ENCODE measurements around the gene MED20.

Gene MED20

DNA sequence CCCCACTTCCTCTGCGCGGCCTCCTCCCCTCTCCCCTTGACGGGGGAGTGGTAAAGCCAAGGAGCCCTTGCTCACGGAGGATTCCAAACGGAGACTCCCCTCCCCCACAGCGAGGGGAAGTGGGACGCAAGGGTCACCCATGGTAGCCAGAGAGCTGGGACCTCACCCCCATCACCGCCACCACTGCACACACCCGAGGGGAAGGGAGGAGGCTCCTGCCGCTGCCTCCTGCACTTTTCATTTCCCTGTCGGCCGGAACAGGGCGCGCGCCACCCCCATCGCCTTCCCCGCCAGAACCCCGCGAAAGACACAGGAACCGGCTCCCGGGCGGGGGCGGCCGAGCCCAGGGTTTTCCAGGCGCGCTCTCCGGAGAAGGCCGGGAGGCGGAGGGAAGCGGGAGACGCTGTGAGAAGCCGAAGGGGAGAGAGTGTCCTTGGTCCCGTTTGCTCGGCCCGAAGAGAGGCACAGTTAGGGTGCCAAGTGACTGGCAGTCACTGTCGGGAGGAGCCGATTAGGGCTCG is 19.9 kb upstream of the MED20 start:
- DNase-seq: no peak

DNA sequence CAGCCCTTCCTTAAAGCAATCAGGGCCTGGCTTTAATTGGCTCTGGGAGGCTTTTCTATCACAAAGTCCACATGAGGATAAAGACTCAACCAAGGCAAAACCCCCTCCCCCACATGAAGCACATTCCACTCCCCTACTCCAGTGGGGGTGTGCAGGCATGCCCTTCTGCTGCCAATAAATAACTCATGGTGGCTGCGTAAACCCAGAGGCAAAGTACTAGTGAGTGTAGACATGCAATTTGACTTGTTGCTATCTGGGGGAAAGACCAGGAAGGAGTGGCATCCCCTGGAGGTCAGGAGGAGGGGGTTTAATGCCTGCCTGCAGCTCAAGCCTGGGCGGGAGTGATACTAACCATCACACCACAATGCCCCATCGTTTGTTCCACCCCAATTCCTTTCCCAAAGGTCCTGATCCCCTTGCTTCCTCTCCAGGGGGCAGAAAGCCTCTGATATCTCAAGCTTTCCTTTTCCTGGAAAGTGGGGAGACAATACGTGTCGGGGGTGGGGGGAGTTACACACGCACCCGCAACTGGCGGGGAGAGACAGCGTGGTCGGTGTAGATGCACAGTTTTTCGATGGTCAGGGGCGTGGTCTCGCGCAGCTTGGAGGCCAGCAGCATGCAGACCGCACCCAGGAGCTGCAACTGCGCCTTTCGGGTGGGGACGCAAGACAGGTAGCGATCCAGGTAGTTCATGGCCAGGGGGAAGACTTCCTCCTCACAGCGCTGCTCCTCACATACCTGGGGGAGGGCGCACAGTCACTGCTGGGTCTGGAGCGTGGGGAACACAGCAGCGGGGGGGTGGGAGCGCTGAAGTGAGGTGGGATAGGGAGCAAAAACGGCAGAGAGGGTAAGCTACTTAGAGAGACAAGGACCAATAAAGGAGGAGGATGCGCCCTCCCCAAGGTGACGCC is 19.2 kb upstream of the MED20 start:
- no peak for DNase-seq

DNA sequence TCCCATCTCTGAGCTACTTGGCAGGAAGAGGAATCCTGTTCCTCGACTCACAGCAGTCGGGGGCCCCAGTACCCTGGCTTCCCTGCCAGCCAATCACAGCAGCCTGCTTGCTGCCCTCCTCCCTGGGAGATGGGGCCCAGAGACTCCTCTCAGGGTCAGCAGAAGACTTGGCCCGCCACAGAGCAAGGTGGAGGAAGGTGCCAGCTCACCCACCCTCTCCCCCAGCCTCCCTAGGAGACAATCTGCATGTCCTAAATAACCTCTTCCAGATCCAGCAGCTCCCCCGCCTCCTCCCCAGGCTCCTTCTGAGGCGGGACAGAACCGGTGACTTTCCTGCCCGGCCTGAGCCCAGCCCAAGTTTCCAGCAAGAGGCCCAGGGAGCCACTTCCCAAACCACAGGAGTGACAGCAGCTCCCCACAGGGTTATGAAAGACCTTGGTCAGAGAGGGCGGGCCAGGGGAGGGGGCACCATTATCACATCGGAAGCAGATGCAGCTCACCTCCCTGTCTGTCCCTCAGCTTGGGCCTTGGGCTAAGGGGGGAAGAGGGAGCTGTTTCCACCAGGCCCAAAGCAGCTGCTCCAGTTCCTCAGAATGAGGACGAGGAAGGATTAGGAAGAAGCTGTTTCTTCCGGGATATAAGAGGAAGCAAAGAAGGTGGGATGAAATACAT is 18.4 kb upstream of the MED20 start:
- no peak for DNase-seq

DNA sequence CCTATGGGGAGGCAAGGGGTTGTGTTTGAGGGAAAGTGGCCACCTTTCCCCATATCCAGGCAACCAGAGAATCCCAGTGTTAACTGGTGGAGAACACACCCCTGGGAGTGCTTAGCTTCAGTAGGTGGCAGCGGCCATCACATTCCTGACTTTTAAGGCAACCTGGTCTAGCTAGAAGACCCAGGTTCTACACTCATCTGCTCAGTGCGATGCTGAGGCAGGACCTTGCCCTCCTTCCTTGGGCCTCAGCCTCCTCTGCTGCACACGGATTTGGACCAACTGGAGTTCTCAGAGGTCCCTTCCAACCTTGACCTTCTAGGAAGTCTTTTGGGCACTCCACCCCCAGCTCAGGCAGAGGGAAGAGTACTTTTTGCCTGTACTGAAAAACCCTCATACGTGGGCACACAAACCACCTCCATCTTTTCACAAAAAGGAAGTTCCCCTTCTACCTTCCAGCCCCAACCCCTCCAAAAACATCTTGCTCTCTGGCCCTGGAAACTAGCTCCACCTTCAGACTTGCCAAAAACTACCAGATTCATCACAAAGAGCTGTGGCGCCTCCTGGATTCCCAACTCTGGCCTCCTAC is 17.7 kb upstream of the MED20 start:
- DNase-seq: no peak

DNA sequence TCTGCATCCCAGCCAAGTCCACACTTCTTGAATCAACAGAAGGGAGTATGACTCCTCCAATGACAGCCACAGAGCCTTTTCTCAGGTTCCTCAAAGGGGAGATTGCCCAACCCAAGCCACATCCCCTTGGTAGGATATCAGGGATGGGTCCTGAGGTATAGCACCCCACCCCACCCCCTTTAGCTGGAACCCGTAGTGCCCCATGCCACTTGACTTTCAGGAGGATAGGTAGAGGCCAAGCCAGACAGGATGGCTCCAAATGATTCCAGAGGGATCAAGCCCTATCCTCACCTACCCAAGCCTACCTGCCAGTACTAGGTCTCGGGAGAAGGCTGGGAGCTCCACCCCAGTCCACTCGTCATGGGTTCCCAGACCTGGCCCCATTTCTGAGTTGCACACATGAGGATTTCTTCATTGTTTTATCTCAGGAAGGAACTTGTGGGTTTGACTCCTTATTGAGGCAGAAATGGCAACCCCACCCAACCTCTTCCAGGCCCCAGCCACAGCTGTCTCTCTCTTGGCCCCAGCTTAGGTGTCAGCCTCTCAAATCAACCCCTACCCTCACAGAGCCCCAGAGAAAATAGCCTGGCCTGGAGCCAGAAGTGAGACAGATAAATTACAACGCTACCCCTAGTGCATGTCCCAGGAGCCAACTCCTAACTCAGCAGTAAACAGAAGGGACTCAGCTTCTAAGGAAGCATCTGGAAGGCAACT is 17.1 kb upstream of the MED20 start:
- no peak for DNase-seq

DNA sequence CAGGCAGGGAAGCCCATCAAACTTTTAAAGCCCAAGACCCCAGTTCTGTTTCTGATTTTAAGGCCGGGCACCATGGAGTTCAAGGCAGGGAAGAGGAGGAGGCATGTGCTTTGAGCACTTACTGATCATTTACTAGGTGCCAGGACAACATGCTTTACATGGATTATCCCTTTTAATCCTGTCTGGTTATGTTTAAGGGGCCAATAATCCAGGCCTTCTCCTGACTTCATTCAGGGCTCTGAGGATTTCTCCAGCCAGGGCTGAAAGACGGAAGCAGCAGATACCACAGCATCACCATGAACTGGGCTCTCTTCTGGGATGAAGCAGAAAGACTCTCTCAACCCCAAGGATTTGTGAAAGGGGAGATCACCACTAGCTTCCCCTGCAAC is 16.5 kb upstream of the MED20 start:
- no peak for DNase-seq

DNA sequence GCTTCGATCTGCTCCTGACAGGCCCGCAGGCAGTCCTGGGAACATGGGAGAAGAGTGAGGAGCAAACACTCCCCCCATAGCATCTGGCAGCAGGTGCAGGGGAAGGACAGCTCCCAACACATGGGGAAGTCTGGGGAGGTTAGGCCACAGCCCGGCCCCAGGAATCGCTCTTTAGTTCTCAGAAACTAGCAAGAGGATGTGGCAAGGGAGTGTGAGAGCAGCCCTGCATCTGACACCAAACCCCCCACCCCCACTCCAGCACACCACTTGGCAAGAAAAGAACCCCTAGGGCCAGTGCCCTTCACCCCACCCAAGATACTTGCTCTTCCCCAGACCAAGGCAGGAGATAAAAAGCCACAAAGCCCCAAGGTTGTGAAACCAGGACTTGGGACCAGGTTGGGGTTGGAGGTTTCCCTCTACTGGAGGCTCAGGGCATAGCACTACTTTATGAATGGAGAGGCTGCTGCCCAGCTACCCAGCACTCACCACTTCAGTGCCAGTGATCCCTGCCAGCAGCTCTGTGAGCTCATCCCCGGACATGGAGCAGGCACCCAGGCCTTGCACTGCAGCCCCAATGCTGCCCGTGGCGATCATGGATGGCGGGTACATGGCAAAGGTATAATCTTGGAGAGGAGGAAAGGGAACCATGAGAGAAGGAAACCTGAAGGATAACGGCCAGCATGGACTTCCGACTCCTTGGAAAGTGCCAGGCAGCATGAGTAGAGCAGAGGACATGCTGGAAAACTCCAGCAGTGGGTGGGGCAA is 15.3 kb upstream of the MED20 start:
- DNase-seq: no peak

DNA sequence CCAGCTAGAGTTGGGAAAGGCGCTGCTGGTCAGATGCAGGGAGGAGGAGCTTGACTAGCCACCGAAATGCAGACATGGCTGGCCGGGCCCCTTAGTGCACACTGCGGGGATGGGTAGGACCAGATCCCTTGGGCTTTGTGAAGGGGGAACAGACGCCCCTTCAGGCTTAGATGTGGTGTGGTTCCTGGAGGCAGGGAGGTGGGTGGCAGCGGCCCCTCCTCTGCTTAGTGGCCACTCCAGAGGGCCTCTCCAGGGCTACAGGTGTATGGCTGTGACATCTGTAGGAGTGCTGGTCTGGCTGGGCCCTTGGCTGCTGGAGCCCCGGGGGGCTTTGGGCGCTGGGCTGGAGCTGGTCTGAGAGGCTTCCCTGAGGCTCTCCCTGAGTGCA is 14.7 kb upstream of the MED20 start:
- no peak for DNase-seq

DNA sequence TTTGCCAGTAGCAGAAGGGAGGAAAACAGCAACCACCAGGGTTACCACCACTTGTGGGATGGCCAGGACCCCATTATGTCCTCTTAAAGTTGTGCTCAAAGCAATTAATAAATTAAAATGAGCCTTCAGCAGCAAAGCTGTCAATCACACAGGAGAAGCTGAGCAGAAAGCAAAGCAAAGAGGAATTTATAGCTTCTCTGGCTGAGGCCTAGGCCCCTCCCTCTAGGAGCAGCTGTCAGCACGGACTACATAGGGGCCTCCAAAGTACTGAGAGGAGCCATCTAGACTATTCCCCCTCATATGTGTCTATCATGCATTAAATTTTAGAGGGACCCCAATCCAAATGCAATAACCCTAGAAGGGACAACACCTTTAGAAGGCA is 14.2 kb upstream of the MED20 start:
- no peak for DNase-seq

DNA sequence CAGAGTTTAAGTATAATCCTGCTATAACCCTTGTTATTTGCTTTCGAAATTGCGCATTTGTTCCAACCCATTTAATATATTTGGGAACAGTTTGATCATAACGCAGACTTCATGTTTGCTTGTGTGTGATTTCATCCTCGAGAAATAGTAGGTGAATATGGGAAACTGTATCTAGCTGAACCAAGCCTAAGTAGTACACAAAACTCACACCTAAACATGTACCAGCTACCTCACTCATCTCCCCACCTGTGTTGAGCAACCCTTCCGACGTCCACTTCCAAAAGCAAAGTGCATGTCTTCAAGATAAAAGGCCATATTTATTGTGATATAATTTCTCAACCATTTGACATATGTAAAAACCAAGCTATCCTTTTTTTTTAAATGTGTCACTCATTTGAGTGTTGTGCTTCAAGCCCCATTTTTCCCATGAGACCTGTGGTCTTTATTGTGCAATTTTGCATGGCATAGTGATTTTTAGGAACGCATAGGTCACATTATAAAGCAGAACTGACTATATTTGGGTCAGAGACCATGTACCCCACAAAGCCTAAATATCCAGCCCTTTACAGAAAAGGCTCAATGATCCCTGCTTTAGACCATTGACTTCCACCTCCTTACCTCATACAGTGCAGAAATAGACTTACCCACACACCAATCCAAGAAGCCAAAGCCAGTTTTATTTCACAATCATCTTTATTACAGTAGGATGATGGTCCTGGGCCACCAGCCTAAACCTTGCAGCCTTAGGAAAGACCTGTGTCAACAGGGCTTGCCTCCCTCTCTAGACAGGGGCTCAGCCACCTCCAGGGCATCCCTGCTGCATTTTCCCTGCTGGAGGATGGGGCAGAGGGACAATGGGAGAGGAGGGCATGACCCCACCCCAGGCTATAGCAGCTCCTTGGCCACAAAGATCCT is 13.6 kb upstream of the MED20 start:
- DNase-seq: no peak

DNA sequence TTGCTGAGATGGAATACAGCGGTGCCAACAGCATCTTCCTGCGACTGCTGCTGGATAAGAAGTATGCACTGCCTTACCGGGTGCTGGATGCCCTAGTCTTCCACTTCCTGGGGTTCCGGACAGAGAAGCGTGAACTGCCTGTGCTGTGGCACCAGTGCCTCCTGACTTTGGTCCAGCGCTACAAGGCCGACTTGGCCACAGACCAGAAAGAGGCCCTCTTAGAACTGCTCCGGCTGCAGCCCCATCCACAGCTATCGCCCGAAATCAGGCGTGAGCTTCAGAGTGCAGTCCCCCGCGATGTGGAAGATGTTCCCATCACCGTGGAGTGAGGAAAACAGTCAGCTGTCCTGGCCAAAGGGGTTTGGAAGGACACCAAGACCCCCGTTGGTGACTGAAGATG is 11.4 kb upstream of the MED20 start:
- DNase-seq: no peak

DNA sequence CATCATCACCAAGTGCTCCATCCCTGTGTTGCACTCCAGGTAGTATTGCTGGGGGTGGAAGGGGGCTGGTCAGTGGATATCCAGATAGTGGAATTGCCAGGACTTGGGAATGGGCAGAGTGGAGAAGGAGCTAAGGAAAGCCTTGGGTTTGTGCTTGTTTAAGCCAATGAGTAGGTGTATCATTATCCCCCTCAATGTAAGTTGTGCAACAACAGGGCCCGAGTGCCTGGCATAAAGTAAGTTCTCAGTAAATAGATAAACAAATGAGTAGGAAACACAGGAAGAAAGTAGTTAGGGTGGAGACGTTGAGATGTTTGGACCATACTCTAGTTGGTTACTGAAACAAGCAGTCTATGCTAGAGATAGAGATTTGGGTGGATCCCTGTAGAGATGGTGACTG is 10.9 kb upstream of the MED20 start:
- DNase-seq: no peak

DNA sequence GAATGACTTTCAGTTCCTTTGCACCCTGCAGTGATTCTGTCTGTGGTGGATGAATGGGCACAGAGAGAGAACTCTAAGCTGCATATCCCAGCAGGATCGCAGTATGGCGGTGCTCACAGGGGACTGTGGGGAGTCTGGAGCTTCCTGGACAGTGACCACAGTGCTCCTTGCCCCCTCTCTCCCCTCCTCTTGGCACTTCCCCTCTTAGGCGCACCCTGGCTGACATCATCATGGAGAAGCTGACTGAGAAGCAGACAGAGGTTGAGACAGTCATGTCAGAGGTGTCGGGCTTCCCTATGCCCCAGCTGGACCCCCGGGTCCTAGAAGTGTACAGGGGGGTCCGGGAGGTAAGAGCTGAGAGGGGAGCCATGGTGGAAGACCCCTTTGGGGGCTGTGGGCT is 9.0 kb upstream of the MED20 start:
- no peak for DNase-seq

DNA sequence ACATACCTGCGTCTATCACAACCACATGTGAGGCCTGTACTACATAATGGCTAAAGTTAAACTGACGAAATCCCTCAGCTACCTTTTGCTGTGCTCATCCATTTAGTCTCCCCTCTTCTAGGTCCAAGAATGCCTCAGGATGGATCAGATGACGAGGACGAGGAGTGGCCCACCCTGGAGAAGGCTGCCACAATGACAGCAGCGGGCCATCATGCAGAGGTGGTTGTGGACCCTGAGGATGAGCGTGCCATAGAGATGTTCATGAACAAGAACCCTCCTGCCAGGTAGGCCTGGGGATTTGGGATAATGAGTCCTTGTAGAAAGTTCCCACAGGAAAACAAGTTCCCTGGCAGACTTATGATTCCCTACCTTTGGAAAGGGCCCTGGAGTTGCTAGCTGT is 6.3 kb upstream of the MED20 start:
- DNase-seq: no peak

DNA sequence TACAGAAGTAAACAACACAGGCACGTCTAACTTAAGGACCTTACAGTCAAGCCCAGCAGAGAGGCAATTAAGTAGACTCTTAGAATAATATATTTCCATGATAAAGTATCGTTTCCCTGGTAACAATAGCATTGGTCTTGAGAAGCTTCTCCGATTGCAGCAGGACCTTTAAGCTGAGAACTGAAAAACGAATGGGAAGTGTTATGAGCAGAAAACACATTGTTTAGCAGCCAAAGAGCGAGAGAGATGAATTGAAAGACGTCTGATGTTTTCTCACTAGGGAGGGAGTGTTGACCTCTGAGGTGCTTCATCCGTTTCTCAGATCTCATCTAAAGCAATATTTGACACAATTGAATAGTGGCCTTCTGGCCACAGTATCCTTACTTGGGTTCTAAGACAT is 1.2 kb upstream of the MED20 start:
- DNase-seq: no peak

DNA sequence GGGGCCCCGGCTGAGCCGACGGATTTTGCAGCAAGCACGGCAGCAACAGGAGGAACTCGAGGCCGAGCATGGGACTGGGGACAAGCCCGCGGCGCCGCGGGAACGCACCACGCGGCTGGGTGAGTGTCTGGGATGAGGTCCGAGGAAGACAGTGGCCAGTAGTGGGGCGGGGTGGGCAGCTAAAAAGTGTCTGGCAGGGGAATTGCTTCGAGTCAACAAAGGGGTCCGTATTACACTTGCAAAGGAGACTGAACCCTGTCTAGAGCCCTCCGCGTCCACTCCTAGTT is 716 bp upstream of the MED20 start:
- no peak for DNase-seq

DNA sequence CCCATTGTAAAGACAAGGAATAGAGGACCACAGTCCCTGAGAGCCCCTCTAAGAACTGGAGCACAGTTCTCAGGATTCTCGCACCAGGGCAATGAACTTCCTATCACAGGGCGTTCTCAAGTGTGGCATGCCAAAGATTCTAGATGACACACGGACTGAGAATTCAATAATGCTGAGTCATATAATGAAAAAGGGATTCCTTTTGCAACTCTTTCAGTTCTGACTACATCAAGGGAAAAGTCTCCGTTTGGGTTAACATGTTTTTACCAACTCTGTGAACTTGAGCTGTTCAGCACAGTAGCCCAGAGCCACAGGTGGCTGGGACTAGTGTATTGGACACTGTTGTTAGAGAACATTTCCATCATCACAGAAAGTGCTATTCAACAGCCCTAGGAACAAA is 3.4 kb downstream of the MED20 start:
- no peak for DNase-seq

DNA sequence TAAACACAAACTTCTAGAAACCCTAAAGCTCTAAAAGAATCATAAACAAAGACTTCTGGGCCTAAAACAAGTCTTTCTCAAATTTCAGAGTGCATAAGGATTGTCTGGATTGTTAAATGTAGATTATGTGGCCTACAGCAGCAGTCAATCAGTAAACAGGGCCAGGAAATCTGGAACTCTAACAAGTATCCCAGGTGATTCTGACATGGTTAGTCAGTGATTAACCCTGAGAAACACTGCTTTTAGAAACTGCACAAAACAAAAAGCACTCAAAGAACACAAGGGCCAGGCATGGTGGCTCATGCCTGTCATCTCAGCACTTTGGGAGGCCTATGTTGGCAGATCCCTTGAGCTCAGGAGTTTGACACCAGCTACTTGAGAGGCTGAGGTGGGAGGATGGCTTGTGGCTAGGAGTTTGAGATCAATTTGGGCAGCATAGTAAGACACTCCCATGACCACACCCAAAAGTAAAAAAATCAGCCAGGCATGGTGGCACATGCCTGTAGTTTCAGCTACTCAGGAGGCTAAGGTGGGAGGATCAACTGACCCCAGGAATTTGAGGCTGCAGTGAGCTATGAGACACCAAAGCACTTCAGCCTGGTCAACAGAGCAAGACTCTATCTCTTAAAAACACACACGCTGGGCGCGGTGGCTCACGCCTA is 5.9 kb downstream of the MED20 start:
- DNase-seq: no peak

DNA sequence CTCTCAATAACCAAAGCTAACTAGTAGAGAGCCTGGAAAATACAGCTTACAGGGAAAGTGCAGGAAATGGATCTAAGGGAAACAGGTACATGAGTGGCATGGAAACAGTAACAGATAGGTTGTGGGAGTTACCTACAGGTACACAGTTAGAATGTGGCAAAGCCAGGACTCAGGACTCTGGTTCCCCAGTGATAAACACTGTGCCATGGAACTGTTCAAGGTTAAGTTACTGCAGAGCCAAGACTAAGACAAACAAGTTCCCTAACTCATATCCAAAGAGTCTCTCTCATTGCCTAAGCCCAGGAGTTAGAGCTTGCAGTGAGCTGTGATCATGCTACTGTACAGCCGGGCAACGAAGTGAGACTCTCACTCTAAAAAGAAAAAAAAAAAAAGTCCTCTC is 6.6 kb downstream of the MED20 start:
- no peak for DNase-seq

DNA sequence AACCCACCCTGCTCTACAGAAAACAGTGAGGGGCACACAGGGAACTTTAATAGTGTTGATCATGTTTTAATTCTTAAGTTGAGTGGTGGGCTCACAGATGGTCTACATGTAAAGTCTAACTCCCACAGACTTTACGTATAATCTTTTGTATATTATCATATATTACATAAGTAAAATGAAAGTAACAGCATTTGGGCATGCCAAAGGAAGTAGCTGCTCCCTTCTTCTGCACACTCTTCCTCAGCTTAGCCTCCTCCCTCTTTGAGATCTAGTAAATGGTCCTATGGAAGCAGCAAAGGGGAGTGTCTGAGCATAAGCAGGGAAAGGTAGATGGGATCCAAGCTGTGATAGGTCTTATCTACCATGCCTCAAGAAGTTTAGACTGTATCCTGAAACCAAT is 11.2 kb downstream of the MED20 start:
- no peak for DNase-seq

DNA sequence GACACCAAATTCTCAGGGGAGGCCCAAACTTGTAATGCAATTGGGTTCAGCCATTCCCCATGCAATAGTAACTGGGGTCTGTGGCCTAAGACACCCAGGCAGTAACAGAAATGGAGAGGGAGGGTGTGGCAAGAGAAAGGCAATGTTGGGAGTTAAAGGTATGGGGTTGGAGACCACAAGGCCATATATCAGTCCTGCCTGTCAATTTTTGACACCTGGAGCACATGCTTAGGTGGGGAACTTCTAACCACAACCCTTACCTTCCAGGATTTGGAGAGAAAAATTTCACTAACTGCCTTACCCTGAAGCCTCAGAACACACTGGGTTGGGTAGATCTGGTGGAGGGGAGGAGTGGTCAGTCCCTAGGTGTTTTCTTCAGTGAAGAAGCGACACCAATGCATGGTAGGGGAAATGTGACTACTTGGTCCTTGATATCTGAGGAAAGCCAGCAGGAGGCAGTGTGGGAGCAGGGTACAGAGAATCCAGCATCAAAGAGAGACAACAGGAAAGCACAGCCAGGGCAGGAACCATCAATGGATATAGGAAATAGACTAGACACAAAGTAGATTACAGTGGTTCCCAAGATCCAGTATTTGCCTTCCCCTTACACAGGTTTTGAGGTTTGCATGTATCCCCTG is 18.9 kb downstream of the MED20 start:
- DNase-seq: no peak

Measured in NCI-H1048 (cell line).